PC-9 (cell line): ENCODE measurements around the gene PFKFB1. TPM values are rescaled to one million over a fixed set of nuclear protein-coding genes. Genes with fewer than 3 reads are reported as not detected.

Experiments used
- BruUV-seq: library from RNA; stranded (reverse); fragments of 400-500 nt; replicated peaks from 2 replicates; lab custom pipeline; 2021; lab: Mats Ljungman, UMichigan
- CTCF ChIA-PET: fragments of 300-600 bp; sonication (Branson Sonifier 250); formaldehyde crosslinking; loops from one replicate; lab custom pipeline; 2022; ENCODE audit warnings: antibody characterized with exemption; lab: Charles Lee
- POLR2A ChIA-PET: fragments of 300-600 bp; sonication (Branson Sonifier 250); formaldehyde crosslinking; loops from one replicate; lab custom pipeline; 2022; ENCODE audit warnings: antibody characterized with exemption; ENCODE audit not compliant: unreplicated experiment; lab: Charles Lee
- DNase-seq, 2 experiments: peaks; one replicate each; pipeline versions ENCODE4 v3.0.0 to v3.0.0-alpha.2; 2015 to 2022; ENCODE audit warnings: mixed read lengths in 1 of 2
- H2AFZ ChIP-seq: fragments of 200-600 bp; sonication (generic); 2 replicates; pipeline ENCODE4 v1.8.1; 2017; ENCODE audit warnings: antibody characterized with exemption
- H3F3A ChIP-seq: fragments of 200-600 bp; sonication (generic); 2 replicates; pipeline ENCODE4 v1.8.1; 2017; ENCODE audit warnings: antibody characterized with exemption, mild to moderate bottlenecking, low read depth; ENCODE audit not compliant: insufficient read depth
- H3K27ac ChIP-seq: fragments of 200-600 bp; sonication (generic); 2 replicates; pipeline ENCODE4 v1.6.1; 2016; ENCODE audit warnings: mixed run types
- H3K27me3 ChIP-seq: fragments of 200-600 bp; sonication (generic); 2 replicates; pipeline ENCODE4 v1.6.1; 2016; ENCODE audit warnings: low read depth, mixed run types; ENCODE audit not compliant: insufficient read depth
- H3K36me3 ChIP-seq: fragments of 200-600 bp; sonication (generic); 2 replicates; pipeline ENCODE4 v1.6.1; 2016; ENCODE audit warnings: low read depth, mixed run types
- H3K4me1 ChIP-seq: fragments of 200-600 bp; sonication (generic); replicated peaks from 2 replicates; pipeline ENCODE4 v1.6.1; 2016; ENCODE audit warnings: mixed run types; ENCODE audit not compliant: insufficient read depth
- H3K4me2 ChIP-seq: fragments of 200-600 bp; sonication (generic); 2 replicates; pipeline ENCODE4 v1.6.1; 2017; ENCODE audit warnings: mixed run types
- H3K4me3 ChIP-seq: fragments of 200-600 bp; sonication (generic); 2 replicates; pipeline ENCODE4 v1.6.1; 2016; ENCODE audit warnings: mixed run types
- H3K79me2 ChIP-seq: fragments of 200-600 bp; sonication (generic); 2 replicates; pipeline ENCODE4 v1.6.1; 2017; ENCODE audit warnings: low read depth, mixed run types
- H3K9me2 ChIP-seq: fragments of 200-600 bp; sonication (generic); 2 replicates; pipeline ENCODE4 v1.8.1; 2017; ENCODE audit warnings: mild to moderate bottlenecking; ENCODE audit not compliant: insufficient read depth
- H3K9me3 ChIP-seq: fragments of 200-600 bp; sonication (generic); 2 replicates; pipeline ENCODE4 v1.8.1; 2016; ENCODE audit warnings: low read depth; ENCODE audit not compliant: insufficient read depth
- H4K20me1 ChIP-seq: fragments of 200-600 bp; sonication (generic); 2 replicates; pipeline ENCODE4 v1.8.1; 2017; ENCODE audit not compliant: insufficient read depth
- EZH2 ChIP-seq: fragments of 200-600 bp; sonication (generic); IDR thresholded peaks from 2 replicates; pipeline ENCODE4 v1.8.0; 2017; ENCODE audit warnings: antibody characterized with exemption, low read depth
- intact Hi-C: fragments of 100-400 bp; cut with micrococcal nuclease; formaldehyde crosslinking; loops from one replicate; pipeline ENCODE4 v1.10.0; 2022; ENCODE audit not compliant: unreplicated experiment
- total RNA-seq: library from RNA; stranded (reverse); gene quantifications from 2 replicates; pipeline ENCODE4 v1.2.3, GENCODE V29; 2021
- TF ChIP-seq, protein P1 (sequence below): fragments of 200-600 bp; sonication (generic); conservative IDR thresholded peaks from 2 replicates; pipeline ENCODE4 v1.6.1; 2017; ENCODE audit warnings: mixed run types, antibody characterized with exemption, mild to moderate bottlenecking, moderate library complexity

The PFKFB1 gene
- total RNA-seq, 1 experiment from 2014 or later, result 0.74 TPM

- no peak for DNase-seq
- no TSS peak for BruUV-seq
- H3K27ac ChIP-seq, result no peak overlapping the region
- no peaks in the 10 kb centered on the region for H3K9me3 ChIP-seq
- H3K9me2 ChIP-seq, result no peaks in the 10 kb centered on the region
- H3K4me2 ChIP-seq, result no peak overlapping the region
- no peak overlapping the region for H2AFZ ChIP-seq
- no peaks in the 10 kb centered on the region for H3K27me3 ChIP-seq
- H4K20me1 ChIP-seq, result no peaks in the 10 kb centered on the region
- ChIA-PET CTCF (no interaction called here), POLR2A (no interaction called here)
- H3K79me2 ChIP-seq, result no peaks in the 10 kb centered on the region
- no peak for TF ChIP-seq EZH2
- TF ChIP-seq, protein P1, sequence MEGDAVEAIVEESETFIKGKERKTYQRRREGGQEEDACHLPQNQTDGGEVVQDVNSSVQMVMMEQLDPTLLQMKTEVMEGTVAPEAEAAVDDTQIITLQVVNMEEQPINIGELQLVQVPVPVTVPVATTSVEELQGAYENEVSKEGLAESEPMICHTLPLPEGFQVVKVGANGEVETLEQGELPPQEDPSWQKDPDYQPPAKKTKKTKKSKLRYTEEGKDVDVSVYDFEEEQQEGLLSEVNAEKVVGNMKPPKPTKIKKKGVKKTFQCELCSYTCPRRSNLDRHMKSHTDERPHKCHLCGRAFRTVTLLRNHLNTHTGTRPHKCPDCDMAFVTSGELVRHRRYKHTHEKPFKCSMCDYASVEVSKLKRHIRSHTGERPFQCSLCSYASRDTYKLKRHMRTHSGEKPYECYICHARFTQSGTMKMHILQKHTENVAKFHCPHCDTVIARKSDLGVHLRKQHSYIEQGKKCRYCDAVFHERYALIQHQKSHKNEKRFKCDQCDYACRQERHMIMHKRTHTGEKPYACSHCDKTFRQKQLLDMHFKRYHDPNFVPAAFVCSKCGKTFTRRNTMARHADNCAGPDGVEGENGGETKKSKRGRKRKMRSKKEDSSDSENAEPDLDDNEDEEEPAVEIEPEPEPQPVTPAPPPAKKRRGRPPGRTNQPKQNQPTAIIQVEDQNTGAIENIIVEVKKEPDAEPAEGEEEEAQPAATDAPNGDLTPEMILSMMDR, result no peak
- no peaks in the 10 kb centered on the region for H3F3A ChIP-seq
- intact Hi-C loops, result no loop called here
- no peaks in the 10 kb centered on the region for H3K36me3 ChIP-seq
- H3K4me1 ChIP-seq, result no peaks in the 10 kb centered on the region
- no peak overlapping the region for H3K4me3 ChIP-seq
Measured at GRCh38 chrX:54944816-54945215, 49.2 kb downstream of the PFKFB1 start.

- ChIA-PET POLR2A (interaction anchor here (0.6 kb wide), 1 partner anchor 35 kb away, joined by 3 read pairs; no protein-coding TSS in a partner anchor), CTCF (no interaction called here)
- H4K20me1 ChIP-seq, result no peaks in the 10 kb centered on the region
Measured at GRCh38 chrX:54937416-54937815, 56.6 kb downstream of the PFKFB1 start.

GRCh38 chrX:54935306-54935705 is 58.7 kb downstream of the PFKFB1 start:
- H3K4me3 ChIP-seq, result no peak overlapping the region
- ChIA-PET CTCF (no interaction called here), POLR2A (no interaction called here)
- H3K79me2 ChIP-seq, result no peaks in the 10 kb centered on the region
- H3K4me2 ChIP-seq, result no peak overlapping the region
- no peaks in the 10 kb centered on the region for H3K9me3 ChIP-seq
- no peak for TF ChIP-seq EZH2
- TF ChIP-seq, protein P1, result no peak
- H3K9me2 ChIP-seq, result no peaks in the 10 kb centered on the region
- H3F3A ChIP-seq, result no peaks in the 10 kb centered on the region
- no peaks in the 10 kb centered on the region; the same call in 1 of the 2 replicates for H3K27me3 ChIP-seq
- no peaks in the 10 kb centered on the region for H3K4me1 ChIP-seq
- H4K20me1 ChIP-seq, result no peaks in the 10 kb centered on the region
- no peak overlapping the region for H2AFZ ChIP-seq
- DNase-seq, result no peak
- H3K27ac ChIP-seq, result no peak overlapping the region
- H3K36me3 ChIP-seq, result no peaks in the 10 kb centered on the region
- no TSS peak for BruUV-seq
- intact Hi-C loops, result no loop called here

More at GRCh38 chrX:54937416-54937815, 56.6 kb downstream of the PFKFB1 start:
- Histone ChIP-seq H3K79me2 (no peaks in the 10 kb centered on the region), H3K4me2 (no peak overlapping the region), H3K36me3 (no peaks in the 10 kb centered on the region), H3K4me3 (no peak overlapping the region), H3K4me1 (no peaks in the 10 kb centered on the region), H3F3A (no peaks in the 10 kb centered on the region), H3K27me3 (no peaks in the 10 kb centered on the region; the same call in 1 of the 2 replicates), H3K9me3 (no peaks in the 10 kb centered on the region), H2AFZ (no peak overlapping the region), H3K27ac (no peak overlapping the region), H3K9me2 (no peaks in the 10 kb centered on the region)
- DNase-seq, result no peak
- no TSS peak for BruUV-seq
- TF ChIP-seq, protein P1, result no peak
- TF ChIP-seq EZH2, result no peak
- intact Hi-C loops, result no loop called here
